Testis (tissue), 2 donors: Measurements from ENCODE around the gene GPR89A.
"Not testable (repeated sequence)": the region's sequence is repeated elsewhere in the genome, so short reads cannot be mapped to it uniquely, and the experiment has no call there.

Experiments used
- POLR2A ChIP-seq: fragments of 450-650 bp; IDR thresholded peaks from one replicate; pipeline ENCODE4 v1.6.1; 2017; ENCODE audit warnings: antibody characterized with exemption, mild to moderate bottlenecking, moderate library complexity
- TF ChIP-seq, protein P1 (sequence below), 3 experiments: fragments of 450-650 bp in 2 of 3; fragments of 200-600 bp in 1 of 3; sonication (generic) in 1 of 3; IDR thresholded peaks; one replicate each; pipeline ENCODE4 v1.5.1; 2016 to 2019; ENCODE audit warnings: antibody characterized with exemption in 3 of 3, mild to moderate bottlenecking in 2 of 3, moderate library complexity in 1 of 3

DNA sequence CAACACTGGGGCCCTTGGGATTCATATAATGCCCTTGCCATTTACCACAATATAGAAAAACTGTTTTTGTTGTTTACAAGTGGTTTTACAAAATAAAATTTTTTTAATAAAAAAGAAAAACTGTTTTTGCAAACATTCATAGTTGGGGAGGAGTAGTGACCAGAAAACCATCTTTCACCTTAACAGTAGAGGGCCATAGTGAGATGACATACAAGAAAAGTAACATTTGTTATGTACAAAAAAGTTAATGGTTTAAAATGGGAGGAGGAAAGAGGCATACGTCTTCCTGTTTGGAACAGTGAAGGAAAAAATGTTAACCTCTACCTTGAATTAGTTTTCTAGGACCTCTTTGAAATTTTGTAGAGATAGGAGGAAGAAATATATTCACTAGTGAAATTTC lies 28.4 kb downstream of the GPR89A start:
- TF ChIP-seq, protein P1, sequence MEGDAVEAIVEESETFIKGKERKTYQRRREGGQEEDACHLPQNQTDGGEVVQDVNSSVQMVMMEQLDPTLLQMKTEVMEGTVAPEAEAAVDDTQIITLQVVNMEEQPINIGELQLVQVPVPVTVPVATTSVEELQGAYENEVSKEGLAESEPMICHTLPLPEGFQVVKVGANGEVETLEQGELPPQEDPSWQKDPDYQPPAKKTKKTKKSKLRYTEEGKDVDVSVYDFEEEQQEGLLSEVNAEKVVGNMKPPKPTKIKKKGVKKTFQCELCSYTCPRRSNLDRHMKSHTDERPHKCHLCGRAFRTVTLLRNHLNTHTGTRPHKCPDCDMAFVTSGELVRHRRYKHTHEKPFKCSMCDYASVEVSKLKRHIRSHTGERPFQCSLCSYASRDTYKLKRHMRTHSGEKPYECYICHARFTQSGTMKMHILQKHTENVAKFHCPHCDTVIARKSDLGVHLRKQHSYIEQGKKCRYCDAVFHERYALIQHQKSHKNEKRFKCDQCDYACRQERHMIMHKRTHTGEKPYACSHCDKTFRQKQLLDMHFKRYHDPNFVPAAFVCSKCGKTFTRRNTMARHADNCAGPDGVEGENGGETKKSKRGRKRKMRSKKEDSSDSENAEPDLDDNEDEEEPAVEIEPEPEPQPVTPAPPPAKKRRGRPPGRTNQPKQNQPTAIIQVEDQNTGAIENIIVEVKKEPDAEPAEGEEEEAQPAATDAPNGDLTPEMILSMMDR (IDR thresholded peaks at IDR 0.05): not testable (repeated sequence)
- TF ChIP-seq POLR2A: not testable (repeated sequence)
